ENCODE data around the gene DAP3. TPM values are rescaled to one million over a fixed set of nuclear protein-coding genes. Genes with fewer than 3 reads are reported as not detected.

DAP3 gene
- total RNA-seq, 1 experiment from 2014 or later, result 226 TPM

- intact Hi-C loops (cut with micrococcal nuclease), result no loop called here
- no peak overlapping the region for H3K4me3 Mint-ChIP-seq (ENCODE audit: unreplicated experiment)
- DNase-seq (ENCODE audit: unreplicated experiment), result no peak
- no peaks in the 10 kb centered on the region for H3K27me3 Mint-ChIP-seq (ENCODE audit: insufficient read depth, unreplicated experiment)
- no peak for TF ChIP-seq CTCF (IDR thresholded peaks at IDR 0.05; ENCODE audit: unreplicated experiment)
- H3K36me3 Mint-ChIP-seq (ENCODE audit: insufficient read depth, unreplicated experiment), result peaks cover 100% of the 10 kb centered on the region
- ChIA-PET CTCF (no interaction called here), POLR2A (interaction anchor here (1.5 to 1.6 kb wide), 2 partner anchors 11 to 17 kb away, joined by 4 read pairs; no protein-coding TSS in a partner anchor)
- no peak overlapping the region for H3K27ac Mint-ChIP-seq (ENCODE audit: low read depth, unreplicated experiment)
- BruUV-seq (replicated peaks), result no TSS peak
- no peaks in the 10 kb centered on the region for H3K4me1 Mint-ChIP-seq (ENCODE audit: insufficient read depth, unreplicated experiment)
- no peaks in the 10 kb centered on the region for H3K9me3 Mint-ChIP-seq (ENCODE audit: unreplicated experiment)
These were observed 19.4 kb upstream of the DAP3 start for GRCh38 chr1:155669233-155670162.

- H3K27me3 Mint-ChIP-seq (ENCODE audit: insufficient read depth, unreplicated experiment), result no peaks in the 10 kb centered on the region
- POLR2A ChIA-PET, result interaction anchor here (1.0 kb wide), 2 partner anchors 10 to 23 kb away, joined by 3 read pairs; no protein-coding TSS in a partner anchor
These were observed 17.1 kb upstream of the DAP3 start for GRCh38 chr1:155671750-155672149.

GRCh38 chr1:155673003-155673402 is 15.9 kb upstream of the DAP3 start:
- intact Hi-C loops (cut with micrococcal nuclease), result no loop called here

More at GRCh38 chr1:155671750-155672149, 17.1 kb upstream of the DAP3 start:
- BruUV-seq (replicated peaks), result no TSS peak
- intact Hi-C loops (cut with micrococcal nuclease), result no loop called here
- H3K27ac Mint-ChIP-seq (ENCODE audit: low read depth, unreplicated experiment), result no peak overlapping the region
- CTCF ChIA-PET, result no interaction called here
- H3K4me1 Mint-ChIP-seq (ENCODE audit: insufficient read depth, unreplicated experiment), result no peaks in the 10 kb centered on the region
- H3K9me3 Mint-ChIP-seq (ENCODE audit: unreplicated experiment), result no peaks in the 10 kb centered on the region
- no peak overlapping the region for H3K4me3 Mint-ChIP-seq (ENCODE audit: unreplicated experiment)
- H3K36me3 Mint-ChIP-seq (ENCODE audit: insufficient read depth, unreplicated experiment), result peaks cover 100% of the 10 kb centered on the region
- no peak for TF ChIP-seq CTCF (IDR thresholded peaks at IDR 0.05; ENCODE audit: unreplicated experiment)
- no peak for DNase-seq (ENCODE audit: unreplicated experiment)

More at GRCh38 chr1:155673003-155673402, 15.9 kb upstream of the DAP3 start:
- H3K27me3 Mint-ChIP-seq (ENCODE audit: insufficient read depth, unreplicated experiment), result no peaks in the 10 kb centered on the region
- H3K27ac Mint-ChIP-seq (ENCODE audit: low read depth, unreplicated experiment), result peak overlapping the region; percentile 64
- H3K9me3 Mint-ChIP-seq (ENCODE audit: unreplicated experiment), result no peaks in the 10 kb centered on the region
- H3K4me3 Mint-ChIP-seq (ENCODE audit: unreplicated experiment), result no peak overlapping the region
- no TSS peak for BruUV-seq (replicated peaks)
- no peaks in the 10 kb centered on the region for H3K4me1 Mint-ChIP-seq (ENCODE audit: insufficient read depth, unreplicated experiment)
- ChIA-PET POLR2A (interaction anchor here (1.0 to 1.2 kb wide), 4 partner anchors 12 to 70 kb away, joined by 3 to 4 read pairs (median 4); no protein-coding TSS in a partner anchor), CTCF (interaction anchor here (0.6 kb wide), 1 partner anchor 19 kb away, joined by 3 read pairs; no protein-coding TSS in a partner anchor)
- TF ChIP-seq CTCF (IDR thresholded peaks at IDR 0.05; ENCODE audit: unreplicated experiment), result no peak
- peaks cover 100% of the 10 kb centered on the region for H3K36me3 Mint-ChIP-seq (ENCODE audit: insufficient read depth, unreplicated experiment)
- no peak for DNase-seq (ENCODE audit: unreplicated experiment)

Data from MCF 10A (cell line).